Measurements from ENCODE around the gene JAG2. TPM values are rescaled to one million over a fixed set of nuclear protein-coding genes. Genes with fewer than 3 reads are reported as not detected.

The JAG2 gene
- total RNA-seq, 1 donor from 2014 or later, result 84.1 TPM

DNA sequence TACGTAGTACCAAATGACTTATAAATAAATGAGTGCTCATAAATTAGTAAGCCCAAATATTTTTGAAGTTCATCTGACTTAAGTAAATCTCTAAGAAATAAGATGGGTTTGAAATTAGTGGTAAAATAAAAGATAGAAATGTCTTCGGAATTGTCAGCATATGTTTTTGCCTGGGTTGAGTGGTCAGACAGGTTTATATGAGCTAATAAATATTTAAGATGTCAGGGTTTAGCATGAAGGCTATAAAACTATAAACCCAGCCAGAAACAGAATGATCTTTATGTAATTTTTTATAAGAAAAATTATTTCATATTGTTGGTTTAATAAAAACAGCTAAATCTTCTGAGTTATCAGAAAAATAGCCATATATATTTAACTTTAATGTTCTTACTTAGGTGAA is 37.3 kb downstream of the JAG2 start:
- Mint-ChIP-seq H3K27ac (ENCODE audit: unreplicated experiment) (no peak overlapping the region), H3K9me3 (ENCODE audit: unreplicated experiment) (peaks cover 2% of the 10 kb centered on the region), H3K27me3 (ENCODE audit: unreplicated experiment) (no peaks in the 10 kb centered on the region), H3K4me1 (ENCODE audit: low read depth, unreplicated experiment) (no peaks in the 10 kb centered on the region), H3K4me3 (ENCODE audit: unreplicated experiment) (no peak overlapping the region), H3K36me3 (ENCODE audit: unreplicated experiment) (no peaks in the 10 kb centered on the region)
- TF ChIP-seq, protein P1, sequence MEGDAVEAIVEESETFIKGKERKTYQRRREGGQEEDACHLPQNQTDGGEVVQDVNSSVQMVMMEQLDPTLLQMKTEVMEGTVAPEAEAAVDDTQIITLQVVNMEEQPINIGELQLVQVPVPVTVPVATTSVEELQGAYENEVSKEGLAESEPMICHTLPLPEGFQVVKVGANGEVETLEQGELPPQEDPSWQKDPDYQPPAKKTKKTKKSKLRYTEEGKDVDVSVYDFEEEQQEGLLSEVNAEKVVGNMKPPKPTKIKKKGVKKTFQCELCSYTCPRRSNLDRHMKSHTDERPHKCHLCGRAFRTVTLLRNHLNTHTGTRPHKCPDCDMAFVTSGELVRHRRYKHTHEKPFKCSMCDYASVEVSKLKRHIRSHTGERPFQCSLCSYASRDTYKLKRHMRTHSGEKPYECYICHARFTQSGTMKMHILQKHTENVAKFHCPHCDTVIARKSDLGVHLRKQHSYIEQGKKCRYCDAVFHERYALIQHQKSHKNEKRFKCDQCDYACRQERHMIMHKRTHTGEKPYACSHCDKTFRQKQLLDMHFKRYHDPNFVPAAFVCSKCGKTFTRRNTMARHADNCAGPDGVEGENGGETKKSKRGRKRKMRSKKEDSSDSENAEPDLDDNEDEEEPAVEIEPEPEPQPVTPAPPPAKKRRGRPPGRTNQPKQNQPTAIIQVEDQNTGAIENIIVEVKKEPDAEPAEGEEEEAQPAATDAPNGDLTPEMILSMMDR (IDR thresholded peaks at IDR 0.05; ENCODE audit: partially characterized antibody, unreplicated experiment), result no peak
- no peak for DNase-seq

DNA sequence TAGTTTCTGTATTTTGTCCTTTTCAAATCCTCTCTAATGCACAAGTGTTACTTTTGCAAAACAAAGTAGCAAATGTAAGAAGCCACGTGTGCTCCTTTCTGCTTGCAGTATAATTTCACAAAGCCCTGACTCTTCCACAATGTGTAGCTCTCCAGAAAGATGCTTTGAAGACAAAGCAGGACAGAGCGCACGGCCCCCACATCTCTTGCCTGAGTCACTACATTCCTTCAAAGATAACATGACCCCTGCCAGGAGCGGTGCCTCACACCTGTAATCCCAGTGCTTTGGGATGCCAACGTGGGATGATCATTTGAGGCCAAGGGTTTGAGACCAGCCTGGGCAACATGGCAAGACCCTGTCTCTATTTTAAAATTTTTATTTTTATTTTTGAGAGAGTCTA is 40.5 kb downstream of the JAG2 start:
- H3K9me3 Mint-ChIP-seq (ENCODE audit: unreplicated experiment), result peaks cover 7% of the 10 kb centered on the region
- H3K4me1 Mint-ChIP-seq (ENCODE audit: low read depth, unreplicated experiment), result no peaks in the 10 kb centered on the region
- H3K27me3 Mint-ChIP-seq (ENCODE audit: unreplicated experiment), result peaks cover 3% of the 10 kb centered on the region
- TF ChIP-seq, protein P1 (IDR thresholded peaks at IDR 0.05; ENCODE audit: partially characterized antibody, unreplicated experiment), result no peak
- no peak overlapping the region for H3K4me3 Mint-ChIP-seq (ENCODE audit: unreplicated experiment)
- H3K27ac Mint-ChIP-seq (ENCODE audit: unreplicated experiment), result no peak overlapping the region
- no peak for DNase-seq
- no peaks in the 10 kb centered on the region for H3K36me3 Mint-ChIP-seq (ENCODE audit: unreplicated experiment)

DNA sequence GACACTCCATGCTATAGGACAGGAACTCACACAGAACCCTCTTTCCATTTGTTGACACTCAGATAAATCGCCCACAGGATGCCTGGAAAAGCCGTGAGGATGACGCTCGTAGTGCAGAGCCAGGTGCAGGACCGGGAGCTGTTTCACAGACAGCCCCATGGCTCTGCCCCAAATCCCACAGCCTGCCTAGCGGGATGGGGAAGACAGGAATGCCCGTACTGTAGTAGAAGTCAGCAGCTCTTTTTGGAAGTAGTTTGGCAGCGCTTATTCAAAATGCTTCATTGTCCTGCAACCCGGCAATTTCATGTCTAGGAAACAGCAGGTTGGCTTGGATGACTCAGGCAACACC is 41.6 kb downstream of the JAG2 start:
- peaks cover 10% of the 10 kb centered on the region for H3K36me3 Mint-ChIP-seq (ENCODE audit: unreplicated experiment)
- TF ChIP-seq, protein P1 (IDR thresholded peaks at IDR 0.05; ENCODE audit: partially characterized antibody, unreplicated experiment), result no peak

DNA sequence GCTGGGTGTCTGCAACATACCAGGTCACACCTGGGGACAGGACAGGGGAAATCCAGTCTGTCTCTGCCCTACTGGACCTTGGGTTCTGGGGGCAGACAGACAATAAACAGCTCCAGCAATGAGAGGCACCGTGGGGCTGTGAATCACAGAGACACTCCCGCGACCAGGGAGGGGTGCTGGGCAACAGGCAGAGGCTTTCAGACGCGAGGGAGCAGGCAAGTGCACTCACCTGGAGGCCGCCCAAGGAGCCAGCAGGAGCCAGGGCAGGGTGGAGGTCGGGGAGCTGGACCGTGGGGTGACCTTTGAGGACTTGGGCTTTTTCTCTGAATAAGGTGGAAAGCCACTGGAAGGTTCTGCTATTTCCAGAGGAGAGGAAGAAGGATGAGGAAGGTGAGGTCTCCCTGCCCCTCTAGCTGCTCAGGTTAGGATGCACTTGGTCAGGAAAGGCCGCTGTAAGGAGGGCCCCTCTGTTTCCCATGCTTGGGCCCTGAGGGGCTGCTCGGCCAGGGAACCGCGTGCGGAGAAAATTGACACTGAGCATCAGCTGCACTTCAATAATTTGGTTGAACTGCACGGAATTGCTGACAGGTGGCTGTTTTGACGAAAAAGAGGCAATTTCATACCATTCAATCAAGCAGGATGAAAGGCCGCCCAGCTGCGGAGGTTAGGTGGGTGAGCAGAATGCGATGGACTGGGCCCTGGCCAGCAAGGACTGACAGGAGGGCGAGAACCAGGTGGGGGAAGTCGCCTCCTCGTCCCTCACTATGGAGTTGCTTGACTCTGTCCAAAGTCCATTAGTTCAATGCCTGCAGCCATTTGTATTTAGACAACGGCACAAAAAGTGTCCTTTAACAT is 42.2 kb downstream of the JAG2 start:
- Mint-ChIP-seq H3K27me3 (ENCODE audit: unreplicated experiment) (peaks cover 3% of the 10 kb centered on the region), H3K27ac (ENCODE audit: unreplicated experiment) (no peak overlapping the region), H3K9me3 (ENCODE audit: unreplicated experiment) (peaks cover 10% of the 10 kb centered on the region), H3K4me1 (ENCODE audit: low read depth, unreplicated experiment) (no peaks in the 10 kb centered on the region), H3K36me3 (ENCODE audit: unreplicated experiment) (peaks cover 12% of the 10 kb centered on the region), H3K4me3 (ENCODE audit: unreplicated experiment) (no peak overlapping the region)
- no peak for DNase-seq
- TF ChIP-seq, protein P1 (IDR thresholded peaks at IDR 0.05; ENCODE audit: partially characterized antibody, unreplicated experiment), result no peak

More for the DNA sequence above, 41.6 kb downstream of the JAG2 start:
- no peak for DNase-seq
- Mint-ChIP-seq H3K9me3 (ENCODE audit: unreplicated experiment) (peaks cover 10% of the 10 kb centered on the region), H3K27me3 (ENCODE audit: unreplicated experiment) (peaks cover 3% of the 10 kb centered on the region), H3K4me3 (ENCODE audit: unreplicated experiment) (no peak overlapping the region), H3K4me1 (ENCODE audit: low read depth, unreplicated experiment) (no peaks in the 10 kb centered on the region), H3K27ac (ENCODE audit: unreplicated experiment) (no peak overlapping the region)

DNA sequence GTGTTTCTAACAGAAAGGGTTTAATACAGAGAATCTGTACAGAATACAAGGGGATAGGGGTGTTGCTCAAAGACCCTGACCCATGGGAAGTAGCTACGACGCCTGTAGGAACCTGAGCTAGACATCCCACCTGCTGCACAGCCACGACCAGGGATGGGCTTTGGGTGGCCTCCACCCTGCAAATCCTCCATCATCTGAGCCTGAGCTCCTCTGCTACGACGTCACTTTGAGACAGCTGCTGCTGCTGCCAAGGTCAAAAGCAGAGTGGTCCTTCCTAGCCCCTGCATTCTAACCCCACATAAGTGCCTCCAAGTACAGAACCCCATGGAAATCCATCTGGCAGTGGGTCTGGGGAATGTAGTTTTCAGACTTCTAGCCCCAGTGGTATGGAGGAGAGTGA is 43.8 kb downstream of the JAG2 start:
- Mint-ChIP-seq H3K4me1 (ENCODE audit: low read depth, unreplicated experiment) (no peaks in the 10 kb centered on the region), H3K36me3 (ENCODE audit: unreplicated experiment) (peaks cover 14% of the 10 kb centered on the region), H3K27ac (ENCODE audit: unreplicated experiment) (no peak overlapping the region), H3K4me3 (ENCODE audit: unreplicated experiment) (no peak overlapping the region), H3K27me3 (ENCODE audit: unreplicated experiment) (peaks cover 3% of the 10 kb centered on the region), H3K9me3 (ENCODE audit: unreplicated experiment) (peaks cover 10% of the 10 kb centered on the region)
- DNase-seq, result no peak
- TF ChIP-seq, protein P1 (IDR thresholded peaks at IDR 0.05; ENCODE audit: partially characterized antibody, unreplicated experiment), result no peak

All from glutamatergic neuron (in vitro differentiated cells).